Thyroid gland (tissue), 4 donors: Measurements from ENCODE around the gene CRABP2.

Experiments
- POLR2A ChIP-seq, 2 donors: fragments of 450-650 bp; IDR thresholded peaks; one replicate each; pipeline ENCODE4 v1.6.1; 2017; ENCODE audit warnings: antibody characterized with exemption in 2 of 2, mild to moderate bottlenecking in 2 of 2, moderate library complexity in 1 of 2
- TF ChIP-seq, protein P1 (sequence below), 6 experiments: fragments of 200-600 bp in 3 of 6; fragments of 450-650 bp in 3 of 6; sonication (generic) in 3 of 6; IDR thresholded peaks; one replicate each; pipeline ENCODE4 v1.5.1; 2016 to 2019; ENCODE audit warnings: antibody characterized with exemption in 6 of 6, mild to moderate bottlenecking in 2 of 6, inconsistent platforms in 1 of 6, moderate library complexity in 1 of 6

DNA sequence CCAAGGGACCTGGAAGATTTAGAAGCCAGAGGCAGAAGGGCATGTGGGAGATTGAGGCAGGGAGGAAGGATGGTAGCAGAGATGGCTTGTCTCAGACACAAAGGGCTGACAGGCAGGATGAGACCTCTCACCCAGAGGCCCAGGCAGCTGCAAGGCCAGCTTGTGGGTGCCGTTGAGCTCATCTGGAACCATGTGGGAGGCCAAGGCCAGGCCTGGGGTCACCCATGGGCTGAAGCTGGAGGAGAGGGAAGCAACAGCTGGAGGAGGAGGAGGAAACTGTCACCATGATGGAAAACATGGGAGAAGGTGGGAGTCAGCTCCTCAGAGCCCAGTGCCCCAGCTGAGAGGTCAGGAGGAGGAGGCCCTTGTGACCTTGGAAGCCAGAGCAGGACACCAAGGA lies 6.4 kb downstream of the CRABP2 start:
- TF ChIP-seq, protein P1, sequence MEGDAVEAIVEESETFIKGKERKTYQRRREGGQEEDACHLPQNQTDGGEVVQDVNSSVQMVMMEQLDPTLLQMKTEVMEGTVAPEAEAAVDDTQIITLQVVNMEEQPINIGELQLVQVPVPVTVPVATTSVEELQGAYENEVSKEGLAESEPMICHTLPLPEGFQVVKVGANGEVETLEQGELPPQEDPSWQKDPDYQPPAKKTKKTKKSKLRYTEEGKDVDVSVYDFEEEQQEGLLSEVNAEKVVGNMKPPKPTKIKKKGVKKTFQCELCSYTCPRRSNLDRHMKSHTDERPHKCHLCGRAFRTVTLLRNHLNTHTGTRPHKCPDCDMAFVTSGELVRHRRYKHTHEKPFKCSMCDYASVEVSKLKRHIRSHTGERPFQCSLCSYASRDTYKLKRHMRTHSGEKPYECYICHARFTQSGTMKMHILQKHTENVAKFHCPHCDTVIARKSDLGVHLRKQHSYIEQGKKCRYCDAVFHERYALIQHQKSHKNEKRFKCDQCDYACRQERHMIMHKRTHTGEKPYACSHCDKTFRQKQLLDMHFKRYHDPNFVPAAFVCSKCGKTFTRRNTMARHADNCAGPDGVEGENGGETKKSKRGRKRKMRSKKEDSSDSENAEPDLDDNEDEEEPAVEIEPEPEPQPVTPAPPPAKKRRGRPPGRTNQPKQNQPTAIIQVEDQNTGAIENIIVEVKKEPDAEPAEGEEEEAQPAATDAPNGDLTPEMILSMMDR (IDR thresholded peaks at IDR 0.05): no peak
- TF ChIP-seq POLR2A (IDR thresholded peaks at IDR 0.05): no peak
